Dedifferentiated amniotic fluid mesenchymal stem cell (primary cell): ENCODE measurements around the gene ANKIB1.
"Not testable (repeated sequence)": the region's sequence is repeated elsewhere in the genome, so short reads cannot be mapped to it uniquely, and the experiment has no call there.

Experiments used
- DNase-seq: peaks from one replicate; pipeline ENCODE4 v3.0.0-alpha.2; 2016; ENCODE audit errors: extremely low spot score

The ANKIB1 gene

GRCh38 chr7:92325858-92326257 lies 80.1 kb downstream of the ANKIB1 start:
- DNase-seq: no peak

GRCh38 chr7:92330835-92331438 lies 85.2 kb downstream of the ANKIB1 start:
- no peak for DNase-seq

GRCh38 chr7:92331508-92331907 lies 85.7 kb downstream of the ANKIB1 start:
- DNase-seq: no peak

GRCh38 chr7:92332782-92333181 lies 87.0 kb downstream of the ANKIB1 start:
- DNase-seq: no peak

GRCh38 chr7:92333866-92334265 lies 88.1 kb downstream of the ANKIB1 start:
- DNase-seq: no peak

GRCh38 chr7:92335574-92335973 lies 89.8 kb downstream of the ANKIB1 start:
- DNase-seq: no peak

- DNase-seq: no peak
Measured at GRCh38 chr7:92336662-92337340, 91.0 kb downstream of the ANKIB1 start.

- no peak for DNase-seq
Measured at GRCh38 chr7:92340016-92340415, 94.2 kb downstream of the ANKIB1 start.

- no peak for DNase-seq
Measured at GRCh38 chr7:92343714-92344113, 97.9 kb downstream of the ANKIB1 start.

- DNase-seq: no peak
Measured at GRCh38 chr7:92352009-92352408, 106.2 kb downstream of the ANKIB1 start.

GRCh38 chr7:92354214-92354613 lies 108.4 kb downstream of the ANKIB1 start:
- DNase-seq: no peak

GRCh38 chr7:92356406-92356805 lies 110.6 kb downstream of the ANKIB1 start:
- no peak for DNase-seq

GRCh38 chr7:92357260-92357659 lies 111.5 kb downstream of the ANKIB1 start:
- no peak for DNase-seq

- DNase-seq: not testable (repeated sequence)
Measured at GRCh38 chr7:92359179-92359578, 113.4 kb downstream of the ANKIB1 start.

- DNase-seq: no peak
Measured at GRCh38 chr7:92359801-92360200, 114.0 kb downstream of the ANKIB1 start.

- no peak for DNase-seq
Measured at GRCh38 chr7:92360387-92360786, 114.6 kb downstream of the ANKIB1 start.

- DNase-seq: no peak
Measured at GRCh38 chr7:92362131-92362530, 116.4 kb downstream of the ANKIB1 start.

- DNase-seq: no peak
Measured at GRCh38 chr7:92366730-92367129, 121.0 kb downstream of the ANKIB1 start.

GRCh38 chr7:92368741-92369140 lies 123.0 kb downstream of the ANKIB1 start:
- DNase-seq: no peak

- no peak for DNase-seq
Measured at GRCh38 chr7:92375013-92375412, 129.2 kb downstream of the ANKIB1 start.

GRCh38 chr7:92391071-92391470 lies 145.3 kb downstream of the ANKIB1 start:
- no peak for DNase-seq

GRCh38 chr7:92397542-92397941 lies 151.8 kb downstream of the ANKIB1 start:
- no peak for DNase-seq

- no peak for DNase-seq
Measured at GRCh38 chr7:92400013-92400412, 154.2 kb downstream of the ANKIB1 start.
